SU-DHL-6 (cell line): ENCODE data around the gene PTPRN2.
"Not testable (repeated sequence)": the region's sequence is repeated elsewhere in the genome, so short reads cannot be mapped to it uniquely, and the experiment has no call there.

ENCODE experiments used
- H2AFZ ChIP-seq: fragments of 200-600 bp; sonication (generic); 2 replicates; pipeline ENCODE4 v1.6.1; 2014; ENCODE audit warnings: low read depth, mild to moderate bottlenecking, moderate library complexity, mixed read lengths, antibody characterized with exemption, low read length; ENCODE audit not compliant: severe bottlenecking
- H3F3A ChIP-seq: fragments of 200-600 bp; shearing (Covaris generic); 2 replicates; pipeline ENCODE4 v1.6.0; 2016; ENCODE audit warnings: antibody characterized with exemption, mild to moderate bottlenecking; ENCODE audit not compliant: insufficient read depth
- H3K27ac ChIP-seq: fragments of 200-600 bp; sonication (generic); 2 replicates; pipeline ENCODE4 v1.5.1; 2016; ENCODE audit warnings: low read depth, mild to moderate bottlenecking, low read length, moderate library complexity, mixed read lengths
- H3K27me3 ChIP-seq: fragments of 200-600 bp; sonication (generic), shearing (Covaris generic); 2 replicates; pipeline ENCODE4 v1.6.0; 2014; ENCODE audit warnings: mild to moderate bottlenecking, low read length
- H3K36me3 ChIP-seq: fragments of 200-600 bp; sonication (generic); 2 replicates; pipeline ENCODE4 v1.6.1; 2014; ENCODE audit warnings: mild to moderate bottlenecking, low read length, mixed read lengths
- H3K4me2 ChIP-seq: fragments of 300-600, 200-600 bp; shearing (Covaris generic), sonication (generic); 2 replicates; pipeline ENCODE4 v1.6.0; 2014; ENCODE audit warnings: low read length, low read depth, mild to moderate bottlenecking; ENCODE audit not compliant: poor library complexity, severe bottlenecking
- H3K4me3 ChIP-seq: fragments of 200-600 bp; sonication (generic); 2 replicates; pipeline ENCODE4 v1.5.1; 2014; ENCODE audit warnings: antibody characterized with exemption, low read length, mild to moderate bottlenecking, mixed read lengths; ENCODE audit not compliant: insufficient read depth, poor library complexity, severe bottlenecking
- H3K79me2 ChIP-seq: fragments of 200-600 bp; sonication (generic); 2 replicates; pipeline ENCODE4 v1.6.1; 2014; ENCODE audit warnings: mild to moderate bottlenecking, low read length, moderate library complexity; ENCODE audit not compliant: insufficient read depth
- H3K9ac ChIP-seq: fragments of 200-600 bp; sonication (generic); 2 replicates; pipeline ENCODE4 v1.7.0; 2014; ENCODE audit warnings: mild to moderate bottlenecking, low read length
- H3K9me2 ChIP-seq: fragments of 200-600 bp; sonication (generic); replicated peaks from 2 replicates; pipeline ENCODE4 v1.6.1; 2014; ENCODE audit warnings: low read length; ENCODE audit not compliant: insufficient read depth
- H3K9me3 ChIP-seq: fragments of 200-600 bp; sonication (generic); 2 replicates; pipeline ENCODE4 v1.6.1; 2014; ENCODE audit warnings: low read length, mixed read lengths; ENCODE audit not compliant: insufficient read depth
- H4K20me1 ChIP-seq: fragments of 200-600 bp; sonication (generic); 2 replicates; pipeline ENCODE4 v1.6.1; 2014; ENCODE audit warnings: low read depth, mild to moderate bottlenecking, antibody characterized with exemption, low read length, moderate library complexity, mixed read lengths
- CTCF ChIP-seq: fragments of 200-600 bp; sonication (generic); IDR thresholded peaks from one replicate; pipeline ENCODE4 v1.5.1; 2017; ENCODE audit warnings: antibody characterized with exemption, mild to moderate bottlenecking, low read length, moderate library complexity; ENCODE audit not compliant: insufficient read depth, poor library complexity, severe bottlenecking
- EZH2phosphoT487 ChIP-seq: fragments of 200-600 bp; sonication (generic), shearing (Covaris generic); conservative IDR thresholded peaks from 2 replicates; pipeline ENCODE4 v1.6.1; 2018; ENCODE audit warnings: mild to moderate bottlenecking, antibody characterized with exemption, low read length, moderate library complexity, mixed read lengths

Gene PTPRN2

GRCh38 chr7:157916946-157917640 is 670.5 kb downstream of the PTPRN2 start:
- Histone ChIP-seq H2AFZ (no peak overlapping the region), H3K27me3 (no peaks in the 10 kb centered on the region), H3K4me3 (no peak overlapping the region), H3K4me2 (no peak overlapping the region), H3K27ac (no peak overlapping the region), H3K79me2 (no peaks in the 10 kb centered on the region), H3K9ac (no peak overlapping the region), H3F3A (no peaks in the 10 kb centered on the region), H3K9me2 (no peaks in the 10 kb centered on the region), H4K20me1 (no peaks in the 10 kb centered on the region), H3K36me3 (no peaks in the 10 kb centered on the region), H3K9me3 (peaks cover 11% of the 10 kb centered on the region; the same call in 1 of the 2 replicates)
- TF ChIP-seq CTCF (no peak), EZH2phosphoT487 (no peak)

- Histone ChIP-seq H3K9me3 (peaks cover 11% of the 10 kb centered on the region; the same call in 1 of the 2 replicates), H3K36me3 (no peaks in the 10 kb centered on the region), H3K9ac (no peak overlapping the region), H3K27me3 (no peaks in the 10 kb centered on the region), H3K9me2 (no peaks in the 10 kb centered on the region), H4K20me1 (no peaks in the 10 kb centered on the region), H3K4me3 (no peak overlapping the region), H3K27ac (no peak overlapping the region), H3K4me2 (no peak overlapping the region), H3K79me2 (no peaks in the 10 kb centered on the region), H3F3A (no peaks in the 10 kb centered on the region), H2AFZ (no peak overlapping the region)
- no peak for TF ChIP-seq EZH2phosphoT487
- no peak for TF ChIP-seq CTCF
Observed at GRCh38 chr7:157910446-157910845, 677.2 kb downstream of the PTPRN2 start.

- H3K4me2 ChIP-seq, H3K27me3 ChIP-seq, H3K4me3 ChIP-seq, H3F3A ChIP-seq, H3K36me3 ChIP-seq, H3K79me2 ChIP-seq, H3K9me2 ChIP-seq, H2AFZ ChIP-seq, H3K27ac ChIP-seq, H4K20me1 ChIP-seq, H3K9ac ChIP-seq: not testable (repeated sequence)
- peaks cover 11% of the 10 kb centered on the region; the same call in 1 of the 2 replicates for H3K9me3 ChIP-seq
Observed at GRCh38 chr7:157910045-157910444, 677.6 kb downstream of the PTPRN2 start.

GRCh38 chr7:157909370-157909769 is 678.3 kb downstream of the PTPRN2 start:
- H3K9me2 ChIP-seq: no peaks in the 10 kb centered on the region
- no peak for TF ChIP-seq CTCF
- no peak for TF ChIP-seq EZH2phosphoT487
- no peak overlapping the region for H2AFZ ChIP-seq
- no peaks in the 10 kb centered on the region for H4K20me1 ChIP-seq
- no peak overlapping the region for H3K4me2 ChIP-seq
- no peak overlapping the region for H3K4me3 ChIP-seq
- H3K9ac ChIP-seq: no peak overlapping the region
- no peaks in the 10 kb centered on the region for H3F3A ChIP-seq
- no peak overlapping the region for H3K27ac ChIP-seq
- H3K36me3 ChIP-seq: no peaks in the 10 kb centered on the region
- no peaks in the 10 kb centered on the region for H3K27me3 ChIP-seq
- no peaks in the 10 kb centered on the region for H3K79me2 ChIP-seq
- H3K9me3 ChIP-seq: peaks cover 8% of the 10 kb centered on the region; the same call in 1 of the 2 replicates
